Urothelium cell line (cell line): ENCODE measurements around the gene SUGP1.

Experiments
- DNase-seq: peaks from one replicate; pipeline ENCODE4 v3.0.0; 2011; ENCODE audit warnings: low spot score, mixed read lengths
- FAIRE-seq: peaks from 2 replicates; lab custom pipeline; 2011; peaks lifted over from hg19 to GRCh38; lab: Jason Lieb, UNC

SUGP1 gene

GRCh38 chr19:19304186-19304965, 15.9 kb downstream of the SUGP1 start:
- FAIRE-seq = no peak
- no peak for DNase-seq

GRCh38 chr19:19303411-19303810, 16.9 kb downstream of the SUGP1 start:
- DNase-seq (no peak), FAIRE-seq (no peak)

GRCh38 chr19:19300613-19301012, 19.7 kb downstream of the SUGP1 start:
- no peak for FAIRE-seq
- DNase-seq = no peak

GRCh38 chr19:19297759-19298158, 22.6 kb downstream of the SUGP1 start:
- FAIRE-seq (no peak), DNase-seq (no peak)

- FAIRE-seq = no peak
- no peak for DNase-seq
Measured at GRCh38 chr19:19296953-19297689, 23.2 kb downstream of the SUGP1 start.

GRCh38 chr19:19294914-19295313, 25.4 kb downstream of the SUGP1 start:
- DNase-seq (no peak), FAIRE-seq (no peak)

- FAIRE-seq = no peak
- DNase-seq = no peak
Measured at GRCh38 chr19:19292607-19293006, 27.7 kb downstream of the SUGP1 start.

GRCh38 chr19:19285686-19286085, 34.6 kb downstream of the SUGP1 start:
- DNase-seq (no peak), FAIRE-seq (no peak)

GRCh38 chr19:19280561-19280960, 39.7 kb downstream of the SUGP1 start:
- FAIRE-seq (no peak), DNase-seq (no peak)

- FAIRE-seq = no peak
- DNase-seq = no peak
Measured at GRCh38 chr19:19279853-19280252, 40.5 kb downstream of the SUGP1 start.

GRCh38 chr19:19279062-19279612, 41.2 kb downstream of the SUGP1 start:
- DNase-seq = no peak
- no peak for FAIRE-seq

- FAIRE-seq (no peak), DNase-seq (no peak)
Measured at GRCh38 chr19:19278315-19278714, 42.0 kb downstream of the SUGP1 start.

GRCh38 chr19:19276851-19277250, 43.5 kb downstream of the SUGP1 start:
- no peak for FAIRE-seq

GRCh38 chr19:19276386-19276785, 43.9 kb downstream of the SUGP1 start:
- no peak for DNase-seq
- FAIRE-seq = no peak

More at GRCh38 chr19:19276851-19277250, 43.5 kb downstream of the SUGP1 start:
- DNase-seq = no peak

- DNase-seq = no peak
- FAIRE-seq = no peak
Measured at GRCh38 chr19:19274716-19275565, 45.4 kb downstream of the SUGP1 start.

- FAIRE-seq = no peak
Measured at GRCh38 chr19:19274146-19274545, 46.2 kb downstream of the SUGP1 start.

GRCh38 chr19:19271828-19272599, 48.3 kb downstream of the SUGP1 start:
- DNase-seq (no peak), FAIRE-seq (no peak)

More at GRCh38 chr19:19274146-19274545, 46.2 kb downstream of the SUGP1 start:
- DNase-seq = no peak

GRCh38 chr19:19270749-19271571, 49.3 kb downstream of the SUGP1 start:
- DNase-seq (no peak), FAIRE-seq (no peak)

- FAIRE-seq (no peak), DNase-seq (no peak)
Measured at GRCh38 chr19:19269952-19270694, 50.2 kb downstream of the SUGP1 start.
